Measurements from ENCODE around the gene AGBL3.

- TF ChIP-seq CTCF (IDR thresholded peaks at IDR 0.05; ENCODE audit: borderline replicate concordance, extremely low read depth, low read length, poor library complexity, severe bottlenecking) (no peak), EZH2 (IDR thresholded peaks at IDR 0.05; ENCODE audit: borderline replicate concordance, low read depth, low read length, severe bottlenecking) (no peak)
Measured at GRCh38 chr7:135150072-135150782, 163.9 kb downstream of the AGBL3 start.

Measured in DND-41 (cell line).